Measurements from ENCODE around the gene PTCD1.

PTCD1 gene

GRCh38 chr7:99472561-99473314 is 34.1 kb upstream of the PTCD1 start, which contains the start of gene ZNF789:
TSS of gene ZNF789 (plus strand) at chr7:99472890. CDS start at chr7:99476457, 3,567 bp downstream.
- no peak for TF ChIP-seq CTCF (IDR thresholded peaks at IDR 0.05; ENCODE audit: low read depth, low read length, missing control alignments)
- peak; percentile 66 for DNase-seq (ENCODE audit: extremely low read depth, low read depth)

GRCh38 chr7:99469381-99470065 is 30.9 kb upstream of the PTCD1 start:
- no peak overlapping the region for H3K4me3 ChIP-seq (replicated peaks; ENCODE audit: low read depth, low read length)
- no peak for TF ChIP-seq CTCF (IDR thresholded peaks at IDR 0.05; ENCODE audit: low read depth, low read length, missing control alignments)
- no peak for DNase-seq (ENCODE audit: extremely low read depth, low read depth)

More at GRCh38 chr7:99472561-99473314, 34.1 kb upstream of the PTCD1 start, which contains the start of gene ZNF789:
- H3K4me3 ChIP-seq (replicated peaks; ENCODE audit: low read depth, low read length) = peak within 1 kb of the TSS; percentile 89

- H3K4me3 ChIP-seq (replicated peaks; ENCODE audit: low read depth, low read length) = no peak overlapping the region
- TF ChIP-seq CTCF (IDR thresholded peaks at IDR 0.05; ENCODE audit: low read depth, low read length, missing control alignments) = no peak
- no peak for DNase-seq (ENCODE audit: extremely low read depth, low read depth)
Measured at GRCh38 chr7:99468336-99468918, 29.8 kb upstream of the PTCD1 start.

- TF ChIP-seq CTCF (IDR thresholded peaks at IDR 0.05; ENCODE audit: low read depth, low read length, missing control alignments) = no peak
- DNase-seq (ENCODE audit: extremely low read depth, low read depth) = no peak
- H3K4me3 ChIP-seq (replicated peaks; ENCODE audit: low read depth, low read length) = peak overlapping the region; percentile 97
Measured at GRCh38 chr7:99465421-99465768, 26.8 kb upstream of the PTCD1 start.

- TF ChIP-seq CTCF (IDR thresholded peaks at IDR 0.05; ENCODE audit: low read depth, low read length, missing control alignments) = no peak
- no peak overlapping the region for H3K4me3 ChIP-seq (replicated peaks; ENCODE audit: low read depth, low read length)
- DNase-seq (ENCODE audit: extremely low read depth, low read depth) = no peak
Measured at GRCh38 chr7:99461221-99461620, 22.6 kb upstream of the PTCD1 start.

GRCh38 chr7:99460651-99461050 is 22.1 kb upstream of the PTCD1 start:
- DNase-seq (ENCODE audit: extremely low read depth, low read depth) = no peak
- TF ChIP-seq CTCF (IDR thresholded peaks at IDR 0.05; ENCODE audit: low read depth, low read length, missing control alignments) = no peak

More at GRCh38 chr7:99460651-99461050, 22.1 kb upstream of the PTCD1 start:
- H3K4me3 ChIP-seq (replicated peaks; ENCODE audit: low read depth, low read length) = no peak overlapping the region

Data from HFF-Myc (cell line).